ENCODE results near the gene UBR3.

DNA sequence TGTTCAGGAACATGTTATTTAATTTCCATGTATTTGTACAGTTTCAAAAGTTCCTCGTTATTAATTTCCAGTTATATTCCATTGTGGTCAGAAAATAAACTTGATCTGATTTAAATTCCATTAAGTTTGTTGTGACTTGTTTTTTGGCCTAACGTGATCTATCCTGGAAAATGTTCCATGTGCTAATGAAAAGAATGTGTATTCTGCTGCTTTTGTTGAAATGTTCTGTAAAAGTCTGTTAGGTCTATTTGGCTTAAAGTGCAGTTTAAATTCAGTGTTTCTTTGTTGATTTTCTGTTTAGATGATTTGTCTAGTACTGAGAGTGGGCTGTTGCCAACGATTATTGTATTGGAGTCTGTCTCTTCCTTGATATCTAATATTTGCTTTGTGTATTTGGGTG is 148.0 kb downstream of the UBR3 start:
- TF ChIP-seq, protein P1, sequence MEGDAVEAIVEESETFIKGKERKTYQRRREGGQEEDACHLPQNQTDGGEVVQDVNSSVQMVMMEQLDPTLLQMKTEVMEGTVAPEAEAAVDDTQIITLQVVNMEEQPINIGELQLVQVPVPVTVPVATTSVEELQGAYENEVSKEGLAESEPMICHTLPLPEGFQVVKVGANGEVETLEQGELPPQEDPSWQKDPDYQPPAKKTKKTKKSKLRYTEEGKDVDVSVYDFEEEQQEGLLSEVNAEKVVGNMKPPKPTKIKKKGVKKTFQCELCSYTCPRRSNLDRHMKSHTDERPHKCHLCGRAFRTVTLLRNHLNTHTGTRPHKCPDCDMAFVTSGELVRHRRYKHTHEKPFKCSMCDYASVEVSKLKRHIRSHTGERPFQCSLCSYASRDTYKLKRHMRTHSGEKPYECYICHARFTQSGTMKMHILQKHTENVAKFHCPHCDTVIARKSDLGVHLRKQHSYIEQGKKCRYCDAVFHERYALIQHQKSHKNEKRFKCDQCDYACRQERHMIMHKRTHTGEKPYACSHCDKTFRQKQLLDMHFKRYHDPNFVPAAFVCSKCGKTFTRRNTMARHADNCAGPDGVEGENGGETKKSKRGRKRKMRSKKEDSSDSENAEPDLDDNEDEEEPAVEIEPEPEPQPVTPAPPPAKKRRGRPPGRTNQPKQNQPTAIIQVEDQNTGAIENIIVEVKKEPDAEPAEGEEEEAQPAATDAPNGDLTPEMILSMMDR (IDR thresholded peaks at IDR 0.05), result no peak
- TF ChIP-seq POLR2A (IDR thresholded peaks at IDR 0.05), result no peak

Measured in right lobe of liver (tissue), 4 donors.